Activated CD8-positive, alpha-beta memory T cell treated with anti-CD3 and anti-CD28 coated beads for 36 hours (primary cell): ENCODE results near the gene NEO1. TPM values are rescaled to one million over a fixed set of nuclear protein-coding genes. Genes with fewer than 3 reads are reported as not detected.
"Not testable (repeated sequence)": the region's sequence is repeated elsewhere in the genome, so short reads cannot be mapped to it uniquely, and the experiment has no call there.

Source experiments
- CTCF ChIA-PET: fragments of 350-600 bp; sonication (Branson Sonifier 250); formaldehyde crosslinking; loops from one replicate; lab custom pipeline; 2021; ENCODE audit warnings: antibody characterized with exemption; lab: Charles Lee
- POLR2A ChIA-PET: fragments of 350-600 bp; sonication (Branson Sonifier 250); formaldehyde crosslinking; loops from one replicate; lab custom pipeline; 2021; ENCODE audit warnings: antibody characterized with exemption; lab: Charles Lee
- total RNA-seq, 2 experiments: library from RNA; stranded (reverse); gene quantifications; one replicate each; pipeline ENCODE4 v1.2.3, GENCODE V29; 2021

Gene NEO1
- total RNA-seq, 2 experiments from 2014 or later: 5.4 to 7.6 TPM

GRCh38 chr15:73275862-73276261 is 223.6 kb downstream of the NEO1 start:
- ChIA-PET POLR2A (no interaction called here), CTCF (no interaction called here)

- POLR2A ChIA-PET: no interaction called here
- CTCF ChIA-PET: interaction anchor here (0.6 to 0.8 kb wide), 2 partner anchors 9 to 44 kb away, joined by 3 read pairs; no protein-coding TSS in a partner anchor
Measured at GRCh38 chr15:73282567-73283365, 230.5 kb downstream of the NEO1 start.

GRCh38 chr15:73283366-73283962 is 231.2 kb downstream of the NEO1 start:
- ChIA-PET POLR2A (no interaction called here), CTCF (interaction anchor here (0.6 kb wide), 1 partner anchor 44 kb away, joined by 3 read pairs; no protein-coding TSS in a partner anchor)

DNA sequence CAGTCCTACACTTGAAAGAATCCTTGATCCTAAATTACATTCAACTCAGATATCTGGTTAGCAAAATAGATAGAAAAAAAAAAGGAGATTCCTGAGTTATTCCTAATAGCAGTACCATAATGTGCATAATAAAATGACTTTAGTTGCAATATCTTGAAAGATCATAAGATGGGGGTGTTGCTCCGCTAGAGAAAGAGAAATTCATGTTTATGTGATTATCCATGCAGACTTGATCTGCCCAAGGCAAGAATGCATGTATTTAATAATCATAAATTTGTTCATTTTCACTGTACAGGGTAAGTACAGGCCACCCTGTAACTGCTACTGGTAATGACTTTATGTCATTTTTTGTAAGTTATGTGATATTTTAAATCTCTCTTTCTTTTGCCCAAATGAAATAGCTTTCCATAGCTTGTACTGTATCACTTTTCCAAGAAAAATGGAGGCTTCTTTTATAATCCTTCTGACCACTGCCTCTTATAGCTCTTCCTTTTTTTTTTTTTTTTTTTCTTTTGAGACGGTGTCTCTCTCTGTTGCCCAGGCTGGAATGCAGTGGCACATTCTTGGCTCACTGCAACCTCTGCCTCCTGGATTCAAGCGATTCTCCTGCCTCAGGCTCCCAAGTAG is 231.9 kb downstream of the NEO1 start:
- POLR2A ChIA-PET: no interaction called here
- CTCF ChIA-PET: interaction anchor here (0.9 kb wide), 1 partner anchor 11 kb away, joined by 4 read pairs; no protein-coding TSS in a partner anchor

- POLR2A ChIA-PET: no interaction called here
- CTCF ChIA-PET: interaction anchor here (0.9 kb wide), 1 partner anchor 9 kb away, joined by 3 read pairs; no protein-coding TSS in a partner anchor
Measured at GRCh38 chr15:73286311-73286710, 234.0 kb downstream of the NEO1 start.

DNA sequence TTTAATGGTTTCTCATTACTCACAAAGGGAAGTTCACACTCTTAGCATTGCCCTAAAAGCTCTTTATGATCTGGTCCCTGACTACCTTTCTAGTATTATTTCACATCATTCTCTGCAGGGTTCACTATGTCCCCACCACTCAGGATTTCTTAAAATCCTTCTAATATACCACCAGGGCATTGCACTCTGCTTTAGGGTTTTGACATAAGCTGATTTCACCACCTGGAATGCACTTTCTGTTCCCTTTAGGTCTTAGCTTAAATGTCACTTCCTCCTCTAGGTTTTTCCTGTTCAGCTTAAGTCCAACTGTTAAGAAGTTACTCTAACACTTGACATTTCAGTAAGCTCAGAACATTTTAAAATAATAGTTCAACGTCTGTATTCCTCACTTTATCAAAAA is 234.8 kb downstream of the NEO1 start:
- ChIA-PET CTCF (interaction anchor here (0.9 kb wide), 1 partner anchor 10 kb away, joined by 3 read pairs; no protein-coding TSS in a partner anchor), POLR2A (no interaction called here)

- ChIA-PET POLR2A (no interaction called here), CTCF (no interaction called here)
Measured at GRCh38 chr15:73291441-73291840, 239.2 kb downstream of the NEO1 start.

- ChIA-PET CTCF (no interaction called here), POLR2A (no interaction called here)
Measured at GRCh38 chr15:73293773-73294172, 241.5 kb downstream of the NEO1 start.

DNA sequence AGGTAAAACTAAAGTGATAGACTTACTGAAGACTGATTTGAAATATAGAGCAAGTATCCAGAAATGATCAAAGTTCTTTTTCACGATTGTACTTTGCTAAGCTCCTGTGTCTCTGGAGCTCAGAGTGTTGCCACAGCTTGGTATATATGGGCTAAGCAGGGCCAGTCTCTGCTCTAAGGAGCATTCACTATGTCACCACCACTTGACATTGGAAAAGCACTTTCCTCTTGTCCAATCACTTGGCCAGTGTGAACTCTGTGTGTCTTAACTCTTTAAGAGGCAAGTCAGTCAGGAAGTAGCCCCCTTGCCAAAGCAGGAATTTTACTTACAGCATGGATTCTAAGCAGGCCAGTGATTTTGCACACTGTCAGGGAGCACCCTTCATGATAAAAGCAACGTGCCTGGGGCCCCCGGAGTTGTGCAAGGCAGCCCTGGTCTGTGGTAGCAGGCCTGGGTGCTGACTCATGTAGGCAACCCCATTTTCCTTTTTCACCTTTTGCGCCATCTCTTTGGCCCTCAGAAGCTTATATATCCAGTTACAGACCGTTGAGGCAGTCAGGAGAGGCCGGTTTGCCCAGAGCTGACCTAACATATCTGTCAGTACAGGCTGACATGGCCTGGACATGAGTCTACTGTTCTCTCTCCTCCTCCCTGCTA is 243.5 kb downstream of the NEO1 start:
- ChIA-PET POLR2A (no interaction called here), CTCF (interaction anchor here (0.6 kb wide), 1 partner anchor 417 kb away, joined by 3 read pairs; no protein-coding TSS in a partner anchor)

DNA sequence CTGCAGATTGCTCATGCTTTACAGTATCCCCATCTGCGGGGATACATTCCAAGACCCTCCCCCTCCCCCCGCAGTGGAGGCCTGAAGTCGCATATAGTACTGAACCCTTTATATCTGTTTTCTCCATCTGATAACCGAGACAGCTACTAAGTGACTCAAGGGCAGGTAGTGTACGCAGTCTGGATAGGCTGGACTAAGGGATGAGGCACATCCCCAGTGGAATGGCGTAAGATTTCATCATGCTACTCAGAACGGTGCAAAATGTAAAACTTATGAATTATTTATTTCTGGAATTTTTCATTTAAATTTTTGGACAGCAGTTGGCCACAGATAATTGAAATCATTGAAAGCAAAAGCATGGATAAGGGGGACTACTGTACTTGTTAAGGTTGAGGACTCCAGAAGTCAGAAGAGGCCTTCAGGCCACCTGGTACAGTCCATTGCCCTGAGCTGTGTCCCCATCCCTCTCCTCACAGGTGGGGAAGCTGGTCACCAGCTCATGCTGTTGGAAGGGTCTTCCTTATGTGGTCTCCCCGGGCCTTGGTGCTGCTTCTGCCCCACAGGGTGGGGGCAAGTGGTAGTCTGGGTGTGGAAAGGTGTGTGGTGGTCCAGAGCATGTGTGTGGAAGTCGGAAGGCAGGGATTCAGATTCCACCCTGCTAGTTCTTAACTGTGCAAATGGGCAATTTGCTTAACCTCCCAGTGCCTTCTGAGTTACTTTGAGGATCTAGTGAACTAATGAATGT is 244.5 kb downstream of the NEO1 start:
- CTCF ChIA-PET: no interaction called here

GRCh38 chr15:73298522-73299245 is 246.4 kb downstream of the NEO1 start:
- POLR2A ChIA-PET: no interaction called here
- CTCF ChIA-PET: no interaction called here

More for the DNA sequence above, 244.5 kb downstream of the NEO1 start:
- POLR2A ChIA-PET: no interaction called here

DNA sequence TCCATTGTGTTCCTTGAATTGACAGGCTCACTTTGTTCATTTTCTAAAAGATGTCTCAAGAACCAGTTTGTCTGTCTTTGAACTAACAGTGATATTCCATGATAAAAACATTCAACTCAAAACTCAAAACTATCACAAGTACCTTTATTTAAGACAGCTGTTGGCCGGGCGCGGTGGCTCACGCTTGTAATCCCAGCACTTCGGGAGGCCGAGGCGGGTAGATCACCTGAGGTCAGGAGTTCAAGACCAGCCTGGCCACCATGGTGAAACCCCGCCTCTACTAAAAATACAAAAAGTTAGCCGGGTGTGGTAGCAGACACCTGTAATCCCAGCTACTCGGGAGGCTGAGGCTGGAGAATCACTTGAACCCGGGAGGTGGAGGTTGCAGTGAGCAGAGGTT is 248.0 kb downstream of the NEO1 start:
- POLR2A ChIA-PET, CTCF ChIA-PET: not testable (repeated sequence)

- ChIA-PET POLR2A (no interaction called here), CTCF (no interaction called here)
Measured at GRCh38 chr15:73303636-73304035, 251.4 kb downstream of the NEO1 start.

GRCh38 chr15:73305331-73306211 is 253.3 kb downstream of the NEO1 start:
- CTCF ChIA-PET: no interaction called here
- POLR2A ChIA-PET: interaction anchor here (0.6 kb wide), 1 partner anchor 285 kb away, joined by 7 read pairs; no protein-coding TSS in a partner anchor

DNA sequence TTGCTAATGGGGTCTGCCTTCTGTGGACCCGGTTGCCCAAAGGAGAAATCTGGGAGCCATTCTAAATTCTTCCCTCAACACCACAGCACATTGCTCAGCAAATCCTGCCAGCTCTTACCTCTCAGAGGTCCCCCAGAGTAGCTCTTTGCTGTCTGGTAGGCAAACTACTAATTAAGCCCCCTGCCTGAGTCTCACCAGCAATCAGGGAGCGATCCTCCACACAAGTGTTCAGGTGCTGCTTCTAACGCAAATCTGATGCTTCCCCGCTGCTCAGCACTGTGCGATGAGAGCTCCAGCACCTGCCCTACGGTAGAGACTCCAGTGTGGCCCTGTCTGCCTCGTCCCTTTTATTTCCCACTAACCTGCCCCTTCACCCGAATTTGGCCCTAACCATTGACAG is 256.0 kb downstream of the NEO1 start:
- CTCF ChIA-PET: no interaction called here
- POLR2A ChIA-PET: no interaction called here

DNA sequence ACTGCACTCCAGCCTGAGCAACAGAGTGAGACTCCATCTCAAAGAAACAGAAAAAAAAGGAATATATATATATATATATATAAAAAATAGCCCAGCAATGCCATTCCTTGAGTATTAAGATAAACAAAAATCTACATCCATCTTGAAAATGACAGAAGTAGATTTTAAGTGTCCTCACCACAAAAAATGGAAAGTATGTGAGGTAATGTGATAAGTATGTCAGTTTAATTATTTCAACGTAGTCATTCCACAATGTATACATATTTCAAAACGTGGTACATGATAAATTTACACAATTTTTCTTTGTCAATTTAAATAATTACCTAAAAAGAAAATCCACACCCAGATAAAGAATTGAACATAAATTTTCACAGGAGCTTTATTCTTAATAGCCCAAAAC is 261.6 kb downstream of the NEO1 start:
- CTCF ChIA-PET: no interaction called here

DNA sequence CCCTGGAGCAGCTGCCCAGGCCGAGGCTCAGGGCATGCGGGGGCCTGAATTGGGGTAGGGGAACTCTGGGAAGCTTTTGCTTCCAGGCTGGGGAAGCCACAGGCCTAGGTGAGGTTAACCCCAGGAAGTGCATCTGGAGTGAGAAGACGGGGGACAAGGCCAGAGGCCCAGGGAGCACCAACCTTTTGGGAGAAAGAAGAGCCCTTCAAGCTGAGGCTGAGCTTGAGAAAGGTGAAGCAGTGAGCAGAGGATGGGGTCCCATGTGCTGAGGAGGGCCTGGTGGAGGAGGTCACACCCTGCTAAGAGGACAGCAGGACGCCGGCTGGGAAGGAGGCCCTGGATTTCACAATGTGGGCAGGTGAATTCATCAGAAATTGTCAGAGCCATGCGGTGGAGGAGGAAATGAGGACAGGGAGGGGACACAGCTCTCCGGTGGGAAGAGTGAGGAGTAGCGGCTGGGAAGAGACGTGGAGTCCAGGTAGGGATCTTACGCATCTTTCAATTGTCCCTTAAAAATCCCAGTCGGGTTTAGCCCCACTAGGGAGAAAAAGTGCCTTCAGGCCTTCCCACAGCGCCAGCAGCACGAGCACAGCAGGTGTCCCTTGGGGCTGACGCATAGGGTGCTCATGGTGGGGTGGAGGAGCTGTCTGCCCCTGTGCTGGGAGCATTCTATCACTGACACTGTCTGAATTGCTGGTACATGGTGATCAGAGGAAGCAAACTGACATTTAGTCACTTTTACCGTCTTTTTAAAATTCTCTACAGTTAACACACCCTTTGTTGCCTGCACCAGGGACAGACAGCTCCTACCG is 265.6 kb downstream of the NEO1 start:
- CTCF ChIA-PET: no interaction called here

More for the DNA sequence above, 261.6 kb downstream of the NEO1 start:
- POLR2A ChIA-PET: no interaction called here

More for the DNA sequence above, 265.6 kb downstream of the NEO1 start:
- POLR2A ChIA-PET: no interaction called here
